WERI-Rb-1 (cell line): ENCODE data around the gene DYNC1I1.

Experiments used
- DNase-seq: peaks from one replicate; pipeline ENCODE4 v3.0.0-alpha.2; 2020
- H3K27ac ChIP-seq: fragments of 250-450 bp; sonication (Bioruptor Pico); 2 replicates; pipeline ENCODE4 v1.5.1; 2020; ENCODE audit warnings: mild to moderate bottlenecking, moderate library complexity
- H3K27me3 ChIP-seq: fragments of 250-450 bp; sonication (Bioruptor Pico); 2 replicates; pipeline ENCODE4 v1.5.1; 2021; ENCODE audit warnings: mild to moderate bottlenecking, low read depth, moderate library complexity; ENCODE audit not compliant: insufficient read depth, severe bottlenecking
- H3K36me3 ChIP-seq: fragments of 250-450 bp; sonication (Bioruptor Pico); 2 replicates; pipeline ENCODE4 v1.5.1; 2020; ENCODE audit warnings: mild to moderate bottlenecking, moderate library complexity
- H3K4me3 ChIP-seq: 2 replicates; pipeline ENCODE4 v1.5.1; 2011; ENCODE audit warnings: low read depth, mild to moderate bottlenecking, control low read depth, low read length
- H3K9me3 ChIP-seq: fragments of 250-450 bp; sonication (Bioruptor Pico); 2 replicates; pipeline ENCODE4 v1.5.1; 2021; ENCODE audit warnings: mild to moderate bottlenecking, moderate library complexity; ENCODE audit not compliant: severe bottlenecking
- TF ChIP-seq, protein P1 (sequence below): IDR thresholded peaks from 2 replicates; pipeline ENCODE4 v1.5.1; 2011; ENCODE audit warnings: low read depth, mild to moderate bottlenecking, control low read depth, inconsistent platforms, low read length

The DYNC1I1 gene

DNA sequence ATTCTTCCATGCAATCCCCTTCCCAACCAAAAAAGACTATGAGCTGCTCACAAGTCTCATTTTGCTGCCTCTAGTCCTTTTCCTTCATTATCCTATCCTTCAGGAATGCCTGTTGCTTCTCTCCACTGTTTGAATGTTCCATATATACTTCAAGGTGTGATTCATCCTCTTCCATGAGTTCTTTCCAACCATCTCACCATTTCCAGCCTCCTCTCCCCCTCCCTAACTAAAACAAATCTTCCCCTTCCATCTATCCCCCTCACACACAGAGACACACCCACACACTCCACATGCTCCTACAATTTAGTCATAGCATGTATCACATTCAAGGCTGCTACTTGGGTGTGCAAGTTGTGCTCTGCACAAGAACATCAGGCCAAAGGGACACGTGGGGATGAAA lies 254.3 kb downstream of the DYNC1I1 start:
- Histone ChIP-seq H3K27me3 (no peaks in the 10 kb centered on the region), H3K27ac (no peak overlapping the region), H3K9me3 (no peaks in the 10 kb centered on the region), H3K36me3 (no peaks in the 10 kb centered on the region), H3K4me3 (no peak overlapping the region)
- TF ChIP-seq, protein P1, sequence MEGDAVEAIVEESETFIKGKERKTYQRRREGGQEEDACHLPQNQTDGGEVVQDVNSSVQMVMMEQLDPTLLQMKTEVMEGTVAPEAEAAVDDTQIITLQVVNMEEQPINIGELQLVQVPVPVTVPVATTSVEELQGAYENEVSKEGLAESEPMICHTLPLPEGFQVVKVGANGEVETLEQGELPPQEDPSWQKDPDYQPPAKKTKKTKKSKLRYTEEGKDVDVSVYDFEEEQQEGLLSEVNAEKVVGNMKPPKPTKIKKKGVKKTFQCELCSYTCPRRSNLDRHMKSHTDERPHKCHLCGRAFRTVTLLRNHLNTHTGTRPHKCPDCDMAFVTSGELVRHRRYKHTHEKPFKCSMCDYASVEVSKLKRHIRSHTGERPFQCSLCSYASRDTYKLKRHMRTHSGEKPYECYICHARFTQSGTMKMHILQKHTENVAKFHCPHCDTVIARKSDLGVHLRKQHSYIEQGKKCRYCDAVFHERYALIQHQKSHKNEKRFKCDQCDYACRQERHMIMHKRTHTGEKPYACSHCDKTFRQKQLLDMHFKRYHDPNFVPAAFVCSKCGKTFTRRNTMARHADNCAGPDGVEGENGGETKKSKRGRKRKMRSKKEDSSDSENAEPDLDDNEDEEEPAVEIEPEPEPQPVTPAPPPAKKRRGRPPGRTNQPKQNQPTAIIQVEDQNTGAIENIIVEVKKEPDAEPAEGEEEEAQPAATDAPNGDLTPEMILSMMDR, result no peak
- DNase-seq, result no peak

DNA sequence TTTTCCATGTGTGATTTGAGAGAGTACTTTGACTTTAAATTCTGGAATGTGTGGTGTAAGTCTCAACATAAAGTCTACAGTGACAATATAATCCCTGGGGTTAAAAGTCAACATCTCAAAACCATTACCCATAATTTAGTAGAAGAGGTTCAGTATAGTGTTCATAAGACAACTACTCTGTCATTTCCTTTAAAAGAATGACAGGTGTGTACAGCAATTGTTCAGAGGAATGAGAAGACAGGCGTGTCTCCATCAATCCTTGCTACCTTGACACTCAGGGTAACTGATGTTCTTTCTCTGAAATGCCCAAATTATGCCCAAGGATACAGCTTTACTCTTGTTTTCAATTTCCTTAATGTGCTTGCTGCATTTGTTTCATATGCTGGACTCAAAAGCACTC lies 256.4 kb downstream of the DYNC1I1 start:
- Histone ChIP-seq H3K9me3 (no peaks in the 10 kb centered on the region), H3K27ac (no peak overlapping the region), H3K36me3 (no peaks in the 10 kb centered on the region), H3K4me3 (no peak overlapping the region), H3K27me3 (no peaks in the 10 kb centered on the region)
- TF ChIP-seq, protein P1, result no peak
- no peak for DNase-seq

DNA sequence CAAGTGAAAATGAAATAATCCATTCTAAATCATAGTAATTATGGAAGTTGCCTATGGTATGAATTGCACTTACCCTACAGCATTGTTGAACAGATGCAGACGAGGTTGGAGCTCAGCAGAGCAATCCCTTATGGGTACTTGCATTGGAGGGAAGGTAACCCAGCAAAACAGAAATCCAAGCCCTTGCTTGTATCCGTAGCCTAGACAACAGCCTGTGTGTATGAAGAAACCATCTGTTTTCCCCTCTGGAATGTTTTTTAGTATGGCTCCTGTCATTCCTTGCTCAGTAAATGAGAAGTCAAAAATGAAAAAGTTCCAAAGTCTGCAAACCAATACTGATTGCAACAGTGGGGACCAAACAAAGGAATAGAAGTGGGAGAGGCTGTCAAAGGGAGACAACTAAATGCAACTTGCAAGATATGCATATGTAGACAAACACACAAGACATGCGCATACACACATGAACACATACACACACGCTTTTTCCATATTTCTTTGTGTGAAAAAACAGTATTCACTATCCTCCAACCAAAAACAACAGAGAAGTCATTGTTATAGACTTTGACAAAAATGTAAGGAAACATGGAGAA lies 260.8 kb downstream of the DYNC1I1 start:
- no peak overlapping the region for H3K4me3 ChIP-seq
- no peaks in the 10 kb centered on the region for H3K36me3 ChIP-seq
- H3K9me3 ChIP-seq, result no peaks in the 10 kb centered on the region
- TF ChIP-seq, protein P1, result no peak
- no peak for DNase-seq
- H3K27ac ChIP-seq, result no peak overlapping the region
- no peaks in the 10 kb centered on the region for H3K27me3 ChIP-seq

DNA sequence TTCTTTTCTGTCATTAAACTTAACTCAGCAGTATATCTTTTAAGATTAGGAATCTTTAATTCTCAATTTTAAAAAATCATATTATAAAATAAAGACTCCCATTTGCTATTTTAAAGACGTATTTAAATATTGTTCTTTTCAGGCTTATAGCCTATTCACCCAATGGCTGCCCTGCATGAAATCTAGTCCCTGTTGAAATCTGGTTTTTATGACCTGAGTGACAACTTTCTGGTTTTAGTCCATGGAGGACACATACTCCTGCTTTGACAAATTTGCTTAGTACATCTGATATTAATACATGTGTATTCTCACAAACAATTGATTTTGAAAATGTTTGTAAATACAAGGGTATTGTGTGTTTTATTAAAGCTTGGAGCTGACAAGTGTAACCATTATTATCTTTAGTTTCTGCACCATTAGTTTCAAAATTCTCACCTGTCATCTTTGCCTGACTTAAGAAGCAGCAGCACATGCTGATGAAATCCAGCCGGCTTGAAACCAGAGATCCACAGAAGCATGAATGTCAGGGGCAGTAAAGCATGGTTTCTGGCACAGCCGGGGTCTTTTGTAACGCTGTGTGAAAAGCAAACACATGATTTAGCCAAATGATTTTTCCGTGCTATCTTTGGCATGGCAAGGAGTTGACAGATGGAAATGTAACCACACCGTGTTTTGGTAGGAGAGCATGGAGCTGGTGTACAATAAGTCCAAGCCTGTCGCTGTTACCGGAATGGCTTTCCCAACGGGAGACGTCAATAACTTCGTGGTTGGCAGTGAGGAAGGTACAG lies 262.8 kb downstream of the DYNC1I1 start:
- H3K27me3 ChIP-seq, result no peaks in the 10 kb centered on the region
- DNase-seq, result no peak
- H3K36me3 ChIP-seq, result no peaks in the 10 kb centered on the region
- TF ChIP-seq, protein P1, result no peak
- no peaks in the 10 kb centered on the region for H3K9me3 ChIP-seq
- H3K27ac ChIP-seq, result no peak overlapping the region
- H3K4me3 ChIP-seq, result no peak overlapping the region

DNA sequence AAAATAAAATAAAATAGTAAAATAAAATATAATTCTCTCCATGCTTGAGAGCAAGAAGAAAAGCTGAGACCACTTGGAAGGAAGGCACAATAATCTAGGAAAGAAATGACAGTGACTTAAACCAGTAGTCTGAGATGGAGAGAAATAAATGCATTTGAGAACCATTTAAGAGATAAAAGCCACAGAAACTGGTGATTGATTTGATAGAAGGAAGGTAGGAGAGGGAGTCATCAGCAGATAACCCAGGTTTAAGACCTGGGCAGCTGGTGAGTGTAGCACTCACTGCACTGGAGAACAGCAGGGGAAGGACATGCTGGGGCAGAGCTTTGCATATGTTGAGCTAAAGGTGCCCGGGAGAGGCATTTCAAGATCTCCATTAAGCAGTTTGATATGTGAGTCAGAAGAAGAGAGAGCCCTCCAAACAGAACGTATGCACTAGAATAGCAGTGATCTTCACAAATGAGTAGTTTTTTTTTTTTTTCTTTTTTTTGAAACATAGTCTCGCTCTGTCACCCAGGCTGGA lies 268.0 kb downstream of the DYNC1I1 start:
- DNase-seq, result peak; percentile 15
- H3K36me3 ChIP-seq, result no peaks in the 10 kb centered on the region
- no peaks in the 10 kb centered on the region for H3K27me3 ChIP-seq
- H3K9me3 ChIP-seq, result no peaks in the 10 kb centered on the region
- TF ChIP-seq, protein P1, result no peak
- H3K4me3 ChIP-seq, result no peak overlapping the region
- H3K27ac ChIP-seq, result no peak overlapping the region

DNA sequence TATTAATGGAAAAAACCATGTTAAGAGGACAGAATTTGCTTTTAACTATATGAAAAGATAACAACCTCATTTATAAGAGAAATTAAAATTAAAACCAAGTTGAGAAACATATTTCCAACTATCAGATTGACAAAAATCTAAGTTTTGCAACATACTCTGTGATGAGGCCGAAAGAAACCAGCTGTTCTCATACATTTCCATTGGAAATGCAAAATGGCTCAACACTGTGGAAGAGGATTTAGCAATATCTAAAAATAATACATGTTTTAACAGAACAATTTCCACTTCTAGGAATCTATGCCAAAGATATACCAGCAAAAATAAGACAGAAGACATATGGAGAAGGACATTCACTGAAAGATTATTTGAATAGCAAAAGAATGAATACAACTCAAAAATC lies 268.8 kb downstream of the DYNC1I1 start:
- no peak for DNase-seq
- Histone ChIP-seq H3K27me3 (no peaks in the 10 kb centered on the region), H3K9me3 (no peaks in the 10 kb centered on the region), H3K27ac (no peak overlapping the region), H3K36me3 (no peaks in the 10 kb centered on the region), H3K4me3 (no peak overlapping the region)
- TF ChIP-seq, protein P1, result no peak
